Measurements from ENCODE around the gene DRG2.

DNA sequence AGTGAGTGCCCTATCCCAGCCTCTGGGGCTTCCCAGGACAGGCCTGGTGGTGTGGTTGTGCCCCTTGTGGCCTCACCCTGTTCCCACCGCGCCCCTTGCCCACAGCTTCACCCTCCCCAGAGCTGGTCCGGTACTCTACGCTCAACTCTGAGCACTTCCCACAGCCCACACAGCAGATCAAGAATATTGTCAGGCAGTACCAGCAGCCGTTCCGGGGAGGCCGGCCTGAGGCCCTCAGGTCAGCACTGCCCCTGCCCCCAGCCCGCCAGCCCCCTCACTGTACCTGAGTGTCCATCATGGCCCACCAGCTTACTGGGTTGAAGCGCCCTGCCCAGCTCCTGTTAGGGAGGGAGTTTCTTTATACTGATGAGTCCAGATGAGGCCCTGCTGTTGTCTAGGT, 63.5 kb downstream of the DRG2 start:
- TF ChIP-seq POLR2A (IDR thresholded peaks at IDR 0.05), result no peak
- TF ChIP-seq, protein P1, sequence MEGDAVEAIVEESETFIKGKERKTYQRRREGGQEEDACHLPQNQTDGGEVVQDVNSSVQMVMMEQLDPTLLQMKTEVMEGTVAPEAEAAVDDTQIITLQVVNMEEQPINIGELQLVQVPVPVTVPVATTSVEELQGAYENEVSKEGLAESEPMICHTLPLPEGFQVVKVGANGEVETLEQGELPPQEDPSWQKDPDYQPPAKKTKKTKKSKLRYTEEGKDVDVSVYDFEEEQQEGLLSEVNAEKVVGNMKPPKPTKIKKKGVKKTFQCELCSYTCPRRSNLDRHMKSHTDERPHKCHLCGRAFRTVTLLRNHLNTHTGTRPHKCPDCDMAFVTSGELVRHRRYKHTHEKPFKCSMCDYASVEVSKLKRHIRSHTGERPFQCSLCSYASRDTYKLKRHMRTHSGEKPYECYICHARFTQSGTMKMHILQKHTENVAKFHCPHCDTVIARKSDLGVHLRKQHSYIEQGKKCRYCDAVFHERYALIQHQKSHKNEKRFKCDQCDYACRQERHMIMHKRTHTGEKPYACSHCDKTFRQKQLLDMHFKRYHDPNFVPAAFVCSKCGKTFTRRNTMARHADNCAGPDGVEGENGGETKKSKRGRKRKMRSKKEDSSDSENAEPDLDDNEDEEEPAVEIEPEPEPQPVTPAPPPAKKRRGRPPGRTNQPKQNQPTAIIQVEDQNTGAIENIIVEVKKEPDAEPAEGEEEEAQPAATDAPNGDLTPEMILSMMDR (IDR thresholded peaks at IDR 0.05), result no peak
- TF ChIP-seq POLR2AphosphoS5 (IDR thresholded peaks at IDR 0.05), result no peak
- TF ChIP-seq EP300 (IDR thresholded peaks at IDR 0.05), result no peak
